HG02970 (cell line): ENCODE results near the gene THAP5.
A peak's percentile ranks its signal among the peaks of the same experiment; 100 is the strongest.

Experiments used
- ATAC-seq: cut with Tn5 transposase; IDR thresholded peaks from one replicate; pipeline ENCODE4 v1.9.1; 2021; ENCODE audit warnings: mild to moderate bottlenecking, moderate library complexity, moderate number of reproducible peaks; ENCODE audit not compliant: unreplicated experiment, low FRiP score

The THAP5 gene

GRCh38 chr7:108569381-108570145 lies at the start of gene THAP5, which contains the start of gene DNAJB9:
Gene THAP5 (minus strand): TSS chr7:108569706. CDS start chr7:108569569, 137 bp downstream.
Gene DNAJB9 (plus strand): TSS chr7:108569874. CDS start chr7:108571727, 1,853 bp downstream.
- peak; percentile 96 for ATAC-seq

- no peak for ATAC-seq
Measured at GRCh38 chr7:108618056-108618455, 48.5 kb upstream of the THAP5 start.

- no peak for ATAC-seq
Measured at GRCh38 chr7:108614896-108615295, 45.4 kb upstream of the THAP5 start.

- no peak for ATAC-seq
Measured at GRCh38 chr7:108613949-108614381, 44.5 kb upstream of the THAP5 start.

- no peak for ATAC-seq
Measured at GRCh38 chr7:108613147-108613948, 43.8 kb upstream of the THAP5 start.

- no peak for ATAC-seq
Measured at GRCh38 chr7:108611268-108611667, 41.8 kb upstream of the THAP5 start.

- ATAC-seq = no peak
Measured at GRCh38 chr7:108609643-108610042, 40.1 kb upstream of the THAP5 start.

GRCh38 chr7:108605559-108606201 lies 36.2 kb upstream of the THAP5 start:
- ATAC-seq = no peak

- no peak for ATAC-seq
Measured at GRCh38 chr7:108604307-108605077, 35.0 kb upstream of the THAP5 start.

- no peak for ATAC-seq
Measured at GRCh38 chr7:108603656-108604306, 34.3 kb upstream of the THAP5 start.

- no peak for ATAC-seq
Measured at GRCh38 chr7:108600399-108600798, 30.9 kb upstream of the THAP5 start.

GRCh38 chr7:108598914-108599580 lies 29.5 kb upstream of the THAP5 start:
- no peak for ATAC-seq

- ATAC-seq = no peak
Measured at GRCh38 chr7:108598153-108598552, 28.6 kb upstream of the THAP5 start.

- no peak for ATAC-seq
Measured at GRCh38 chr7:108596560-108596959, 27.1 kb upstream of the THAP5 start.

GRCh38 chr7:108592646-108593201 lies 23.2 kb upstream of the THAP5 start:
- ATAC-seq = no peak

GRCh38 chr7:108590606-108591005 lies 21.1 kb upstream of the THAP5 start:
- no peak for ATAC-seq

- no peak for ATAC-seq
Measured at GRCh38 chr7:108589874-108590273, 20.4 kb upstream of the THAP5 start.

- no peak for ATAC-seq
Measured at GRCh38 chr7:108589199-108589598, 19.7 kb upstream of the THAP5 start.

- no peak for ATAC-seq
Measured at GRCh38 chr7:108586274-108586710, 16.8 kb upstream of the THAP5 start.
